ENCODE results near the gene RMP24. TPM values are rescaled to one million over a fixed set of nuclear protein-coding genes. Genes with fewer than 3 reads are reported as not detected.

RMP24 gene

Other genes starting within 250 kb of the RMP24 start
- 32.5 and 42.1 TPM in 2 replicates for gene RPRD1A, start 94.9 kb downstream of the RMP24 start, total RNA-seq (2014; rRNA removed; shearing (Covaris generic))
- gene SLC39A6, start 156.7 kb downstream of the RMP24 start, total RNA-seq (2014; rRNA removed; shearing (Covaris generic)): 73.2 and 87.5 TPM in 2 replicates
- 47.9 and 52.7 TPM in 2 replicates for gene ELP2, start 157.2 kb downstream of the RMP24 start, total RNA-seq (2014; rRNA removed; shearing (Covaris generic))
- gene MOCOS, start 214.8 kb downstream of the RMP24 start, total RNA-seq (2014; rRNA removed; shearing (Covaris generic)): 4.9 and 5.1 TPM in 2 replicates

All from RPMI7951 (cell line).